HepG2 (cell line): ENCODE data around the gene CST11. TPM values are rescaled to one million over a fixed set of nuclear protein-coding genes. Genes with fewer than 3 reads are reported as not detected.

Experiments
- AKNA ChIP-seq: sonication (generic); formaldehyde crosslinking; IDR thresholded peaks from 2 replicates; pipeline ENCODE4 v1.4.0; 2020; ENCODE audit warnings: missing genetic modification reagents, borderline replicate concordance
- CBX2 ChIP-seq, 2 experiments: fragments of 200-600 bp in 1 of 2; sonication (generic); formaldehyde crosslinking in 1 of 2; IDR thresholded peaks; 2 replicates each; pipeline versions ENCODE4 v1.7.0 to v1.8.1; 2018 to 2022; ENCODE audit warnings: low read depth in 2 of 2, low read length in 1 of 2, mild to moderate bottlenecking in 1 of 2, missing genetic modification reagents in 1 of 2
- CSRNP2 ChIP-seq: sonication (generic); formaldehyde crosslinking; conservative IDR thresholded peaks from 2 replicates; pipeline ENCODE4 v1.8.0; 2022; ENCODE audit warnings: low read depth, missing genetic modification reagents
- FOXM1 ChIP-seq: sonication (generic); formaldehyde crosslinking; IDR thresholded peaks from 2 replicates; pipeline ENCODE4 v1.5.0; 2020; ENCODE audit warnings: missing genetic modification reagents
- NFIB ChIP-seq: sonication (generic); formaldehyde crosslinking; IDR thresholded peaks from 2 replicates; pipeline ENCODE4 v1.9.0; 2021; ENCODE audit warnings: missing genetic modification reagents, mild to moderate bottlenecking, borderline replicate concordance
- PBX2 ChIP-seq: IDR thresholded peaks from 2 replicates; pipeline ENCODE4 v1.6.1; 2016; ENCODE audit warnings: control low read depth
- SMAD1 ChIP-seq: sonication (generic); formaldehyde crosslinking; IDR thresholded peaks from 2 replicates; pipeline ENCODE4 v1.4.0; 2020; ENCODE audit warnings: missing genetic modification reagents, low read depth, mild to moderate bottlenecking, borderline replicate concordance
- ZC3H13 ChIP-seq: sonication (generic); formaldehyde crosslinking; IDR thresholded peaks from 2 replicates; pipeline ENCODE4 v1.8.1; 2023; ENCODE audit warnings: mild to moderate bottlenecking, missing genetic modification reagents, moderate library complexity
- ZNF512B ChIP-seq: sonication (generic); formaldehyde crosslinking; IDR thresholded peaks from 2 replicates; pipeline ENCODE4 v1.5.1; 2020; ENCODE audit warnings: missing genetic modification reagents, mild to moderate bottlenecking, borderline replicate concordance
- ZNF550 ChIP-seq: sonication (generic); formaldehyde crosslinking; IDR thresholded peaks from 2 replicates; pipeline ENCODE4 v1.4.0; 2020; ENCODE audit warnings: mild to moderate bottlenecking, missing genetic modification reagents, borderline replicate concordance
- ZNF570 ChIP-seq: sonication (generic); formaldehyde crosslinking; IDR thresholded peaks from 2 replicates; pipeline ENCODE4 v1.4.0; 2020; ENCODE audit warnings: mild to moderate bottlenecking, missing genetic modification reagents, borderline replicate concordance
- ZNF761 ChIP-seq: sonication (generic); formaldehyde crosslinking; conservative IDR thresholded peaks from 2 replicates; pipeline ENCODE4 v1.4.0; 2020; ENCODE audit warnings: mild to moderate bottlenecking, missing genetic modification reagents
- ZNF781 ChIP-seq: sonication (generic); formaldehyde crosslinking; IDR thresholded peaks from 2 replicates; pipeline ENCODE4 v1.5.1; 2020; ENCODE audit warnings: borderline replicate concordance, mild to moderate bottlenecking, missing genetic modification reagents; ENCODE audit errors: not compliant biosample characterization
- polyA plus RNA-seq, 8 experiments: library from polyadenylated mRNA; depleted of rRNA in 3 of 8; stranded (reverse) in 7 of 8; unstranded in 1 of 8; fragments of >200 nt; fragmentation: Illumina TruSeq in 4 of 8; extraction: Trizol in 4 of 8; gene quantifications; 2 replicates each; pipeline versions ENCODE4 v1.2.1 to v1.2.3, GENCODE V29; 2011 to 2016; ENCODE audit warnings: low read depth in 4 of 8, missing spikeins in 1 of 8, mixed read lengths in 1 of 8; ENCODE audit not compliant: insufficient read depth in 1 of 8
- total RNA-seq, 5 experiments: library from RNA; depleted of rRNA; stranded (reverse); fragments of >200 nt; fragmentation: Illumina TruSeq; extraction: Trizol; gene quantifications; 2 replicates each; pipeline ENCODE4 v1.2.3, GENCODE V29; 2016; ENCODE audit warnings: low read depth in 1 of 5
- TF ChIP-seq, protein P1 (sequence below): sonication (generic); formaldehyde crosslinking; IDR thresholded peaks from 2 replicates; pipeline ENCODE4 v1.5.0; 2020; ENCODE audit warnings: missing genetic modification reagents

CST11 gene
- total and polyA plus RNA-seq, 2 of the 13 experiments (the other 11 are each of a cell fraction or from before 2014, with no cell fraction given) = not detected

- TF ChIP-seq AKNA (CRISPR knock-in tag) (no peak), ZNF570 (no peak), CSRNP2 (CRISPR knock-in tag) (no peak), ZC3H13 (no peak), ZNF761 (CRISPR knock-in tag) (no peak), FOXM1 (CRISPR knock-in tag) (no peak), NFIB (CRISPR knock-in tag) (no peak), ZNF512B (CRISPR knock-in tag) (0 out of 2 replicates have a peak, but pooled peaks have one; percentile 69), PBX2 (no peak), CBX2 (IDR thresholded peaks at IDR 0.05; ENCODE audit: low read depth, low read length) (no peak), CBX2 (CRISPR knock-in tag; IDR thresholded peaks at IDR 0.05; ENCODE audit: low read depth) (no peak), ZNF781 (no peak), SMAD1 (CRISPR knock-in tag) (0 out of 2 replicates have a peak, but pooled peaks have one; percentile 42), ZNF550 (CRISPR knock-in tag) (no peak)
- TF ChIP-seq, protein P1, sequence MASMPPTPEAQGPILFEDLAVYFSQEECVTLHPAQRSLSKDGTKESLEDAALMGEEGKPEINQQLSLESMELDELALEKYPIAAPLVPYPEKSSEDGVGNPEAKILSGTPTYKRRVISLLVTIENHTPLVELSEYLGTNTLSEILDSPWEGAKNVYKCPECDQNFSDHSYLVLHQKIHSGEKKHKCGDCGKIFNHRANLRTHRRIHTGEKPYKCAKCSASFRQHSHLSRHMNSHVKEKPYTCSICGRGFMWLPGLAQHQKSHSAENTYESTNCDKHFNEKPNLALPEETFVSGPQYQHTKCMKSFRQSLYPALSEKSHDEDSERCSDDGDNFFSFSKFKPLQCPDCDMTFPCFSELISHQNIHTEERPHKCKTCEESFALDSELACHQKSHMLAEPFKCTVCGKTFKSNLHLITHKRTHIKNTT = no peak
Observed at GRCh38 chr20:23435626-23436539, 16.8 kb downstream of the CST11 start (continued).
